ENCODE data around the gene GNAS. TPM values are rescaled to one million over a fixed set of nuclear protein-coding genes. Genes with fewer than 3 reads are reported as not detected.

GNAS gene
- total RNA-seq, 2 donors from 2014 or later, result 462 to 623 TPM

- Histone ChIP-seq H3K27ac (no peak overlapping the region), H3K9me3 (no peaks in the 10 kb centered on the region), H3K27me3 (no peaks in the 10 kb centered on the region), H3K4me1 (peaks cover 45% of the 10 kb centered on the region), H3K4me3 (no peak overlapping the region), H3K36me3 (replicated peaks in 1 of 2; ENCODE audit: insufficient read depth in 1 of 2, low read depth in 2 of 2) (peaks cover under 1 to 10% of the 10 kb centered on the region in 2 donors)
- TF ChIP-seq, protein P1, sequence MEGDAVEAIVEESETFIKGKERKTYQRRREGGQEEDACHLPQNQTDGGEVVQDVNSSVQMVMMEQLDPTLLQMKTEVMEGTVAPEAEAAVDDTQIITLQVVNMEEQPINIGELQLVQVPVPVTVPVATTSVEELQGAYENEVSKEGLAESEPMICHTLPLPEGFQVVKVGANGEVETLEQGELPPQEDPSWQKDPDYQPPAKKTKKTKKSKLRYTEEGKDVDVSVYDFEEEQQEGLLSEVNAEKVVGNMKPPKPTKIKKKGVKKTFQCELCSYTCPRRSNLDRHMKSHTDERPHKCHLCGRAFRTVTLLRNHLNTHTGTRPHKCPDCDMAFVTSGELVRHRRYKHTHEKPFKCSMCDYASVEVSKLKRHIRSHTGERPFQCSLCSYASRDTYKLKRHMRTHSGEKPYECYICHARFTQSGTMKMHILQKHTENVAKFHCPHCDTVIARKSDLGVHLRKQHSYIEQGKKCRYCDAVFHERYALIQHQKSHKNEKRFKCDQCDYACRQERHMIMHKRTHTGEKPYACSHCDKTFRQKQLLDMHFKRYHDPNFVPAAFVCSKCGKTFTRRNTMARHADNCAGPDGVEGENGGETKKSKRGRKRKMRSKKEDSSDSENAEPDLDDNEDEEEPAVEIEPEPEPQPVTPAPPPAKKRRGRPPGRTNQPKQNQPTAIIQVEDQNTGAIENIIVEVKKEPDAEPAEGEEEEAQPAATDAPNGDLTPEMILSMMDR (IDR thresholded peaks at IDR 0.05), result no peak
- TF ChIP-seq POLR2A (IDR thresholded peaks at IDR 0.05), result no peak
- WGBS, 2 donors, result 81 to 93% methylated on average over 10 of the region's 10 CpGs
- ATAC-seq (no peak), DNase-seq (no peak)
- intact Hi-C loops (cut with DNase I), result no loop called here
These were observed 47.0 kb downstream of the GNAS start for GRCh38 chr20:58899512-58899911.

DNA sequence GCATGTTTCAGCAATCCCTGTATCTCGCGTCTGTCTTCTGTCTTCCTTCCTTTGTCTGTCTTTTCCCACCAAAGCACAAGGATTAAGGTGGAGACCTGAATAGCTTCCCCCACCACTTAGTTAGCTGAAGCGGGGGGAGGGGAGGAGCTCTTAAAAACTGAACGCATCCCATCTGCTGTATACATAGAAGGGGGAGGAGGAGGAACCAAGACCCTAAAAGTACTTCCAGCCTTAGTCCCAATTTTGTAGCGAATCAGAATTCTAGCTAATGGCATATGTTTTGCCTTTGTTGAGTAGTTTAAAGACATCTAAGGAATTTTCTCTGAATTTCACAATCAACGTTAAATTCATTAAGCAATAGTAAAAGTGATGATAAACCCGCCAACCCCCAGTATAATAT is 47.9 kb downstream of the GNAS start:
- H3K27me3 ChIP-seq, result no peaks in the 10 kb centered on the region
- peaks cover 9 to 17% of the 10 kb centered on the region in 2 donors for H3K36me3 ChIP-seq (replicated peaks in 1 of 2; ENCODE audit: insufficient read depth in 1 of 2, low read depth in 2 of 2)
- DNase-seq, result no peak
- no peak overlapping the region for H3K4me3 ChIP-seq
- intact Hi-C loops (cut with DNase I), result no loop called here
- no peak for ATAC-seq
- 78 to 81% methylated on average over 7 of the region's 7 CpGs for WGBS, 2 donors
- no peaks in the 10 kb centered on the region for H3K9me3 ChIP-seq
- TF ChIP-seq, protein P1 (IDR thresholded peaks at IDR 0.05), result no peak
- no peak for TF ChIP-seq POLR2A (IDR thresholded peaks at IDR 0.05)
- peaks cover 36% of the 10 kb centered on the region for H3K4me1 ChIP-seq
- no peak overlapping the region for H3K27ac ChIP-seq

GRCh38 chr20:58901488-58902402 is 49.2 kb downstream of the GNAS start:
- H3K4me3 ChIP-seq, result no peak overlapping the region
- DNase-seq (no peak), ATAC-seq (no peak)
- intact Hi-C loops (cut with DNase I), result no loop called here
- WGBS, 2 donors, result 81 to 87% methylated on average over 19 of the region's 19 CpGs
- H3K27me3 ChIP-seq, result no peaks in the 10 kb centered on the region
- peaks cover 31% of the 10 kb centered on the region for H3K4me1 ChIP-seq
- no peaks in the 10 kb centered on the region for H3K9me3 ChIP-seq
- H3K36me3 ChIP-seq (replicated peaks in 1 of 2; ENCODE audit: insufficient read depth in 1 of 2, low read depth in 2 of 2), result peaks cover 17 to 26% of the 10 kb centered on the region in 2 donors
- TF ChIP-seq, protein P1 (IDR thresholded peaks at IDR 0.05), result no peak
- TF ChIP-seq POLR2A (IDR thresholded peaks at IDR 0.05), result no peak
- H3K27ac ChIP-seq, result no peak overlapping the region

DNA sequence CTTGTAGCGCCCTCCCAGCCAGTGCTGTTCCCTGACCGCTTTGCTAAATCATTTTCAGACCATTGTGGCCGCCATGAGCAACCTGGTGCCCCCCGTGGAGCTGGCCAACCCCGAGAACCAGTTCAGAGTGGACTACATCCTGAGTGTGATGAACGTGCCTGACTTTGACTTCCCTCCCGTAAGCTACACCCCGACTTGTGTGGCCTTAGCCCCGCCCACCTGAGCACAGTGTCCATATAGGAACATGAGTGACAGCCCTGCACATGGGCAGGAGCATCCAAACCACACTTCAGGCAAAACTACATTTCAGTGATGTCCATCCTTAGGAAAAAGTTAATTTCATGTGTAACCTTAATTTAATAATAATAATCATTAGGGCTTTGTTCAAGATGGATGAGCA is 51.1 kb downstream of the GNAS start:
- no peak for ATAC-seq
- intact Hi-C loops (cut with DNase I), result no loop called here
- TF ChIP-seq, protein P1 (IDR thresholded peaks at IDR 0.05), result no peak
- no peak for TF ChIP-seq POLR2A (IDR thresholded peaks at IDR 0.05)
- DNase-seq, result no peak
- 78% methylated on average over 9 of the region's 9 CpGs for WGBS, 2 donors
- peaks cover 33% of the 10 kb centered on the region for H3K4me1 ChIP-seq
- H3K27me3 ChIP-seq, result no peaks in the 10 kb centered on the region
- no peak overlapping the region for H3K27ac ChIP-seq
- no peak overlapping the region for H3K4me3 ChIP-seq
- peaks cover 17 to 24% of the 10 kb centered on the region in 2 donors for H3K36me3 ChIP-seq (replicated peaks in 1 of 2; ENCODE audit: insufficient read depth in 1 of 2, low read depth in 2 of 2)
- no peaks in the 10 kb centered on the region for H3K9me3 ChIP-seq
